Stimulated activated CD8-positive, alpha-beta memory T cell treated with anti-CD3 and anti-CD28 coated beads, Interleukin-12 subunit alpha, Interleukin-12 subunit beta, amount 100 ng/mL, for 24 hours (primary cell): ENCODE measurements around the gene FMO5.
"Not testable (repeated sequence)": the region's sequence is repeated elsewhere in the genome, so short reads cannot be mapped to it uniquely, and the experiment has no call there.

ENCODE experiments used
- DNase-seq: peaks from one replicate; pipeline ENCODE4 v3.0.0-alpha.2; 2020; ENCODE audit errors: extremely low read depth

FMO5 gene

DNA sequence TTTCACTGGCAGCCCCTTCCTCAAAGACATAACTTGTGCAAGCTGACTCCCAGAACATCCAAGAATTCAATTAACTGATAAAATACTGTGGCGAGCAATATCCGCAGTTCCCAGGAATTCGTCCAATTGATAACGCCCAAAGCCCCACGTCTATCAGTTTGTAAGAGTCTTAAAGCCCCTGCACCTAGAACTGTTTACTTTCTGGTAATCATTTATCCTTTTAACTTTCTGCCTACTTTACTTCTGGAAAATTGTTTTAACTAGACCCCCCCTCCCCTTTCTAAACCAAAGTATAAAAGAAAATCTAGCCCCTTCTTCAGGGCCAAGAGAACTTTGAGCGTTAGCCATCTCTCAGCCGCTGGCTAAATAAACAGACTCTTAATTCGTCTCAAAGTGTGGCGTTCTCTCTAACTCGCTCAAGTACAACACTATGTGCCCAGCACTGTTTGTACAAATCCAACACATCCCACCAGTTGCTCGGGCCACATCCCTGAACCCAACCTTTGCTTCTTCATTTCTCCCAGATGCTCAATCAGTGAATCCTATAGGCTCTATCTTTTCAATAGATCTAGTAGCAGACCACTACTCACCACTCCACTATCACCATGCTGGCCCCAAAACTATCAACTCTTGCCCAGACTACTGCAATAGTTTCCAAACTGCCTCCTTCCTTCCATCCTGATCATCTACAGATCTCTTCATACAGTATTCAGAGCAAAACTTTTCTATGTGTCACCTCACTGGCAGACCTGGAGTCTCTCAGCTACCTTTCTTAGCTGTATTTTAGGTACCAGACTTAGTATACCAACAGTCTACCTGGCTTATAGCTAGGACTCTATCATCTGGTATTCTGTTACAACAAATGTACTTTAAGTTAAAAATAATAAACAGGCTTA is 14.0 kb upstream of the FMO5 start:
- no peak for DNase-seq

DNA sequence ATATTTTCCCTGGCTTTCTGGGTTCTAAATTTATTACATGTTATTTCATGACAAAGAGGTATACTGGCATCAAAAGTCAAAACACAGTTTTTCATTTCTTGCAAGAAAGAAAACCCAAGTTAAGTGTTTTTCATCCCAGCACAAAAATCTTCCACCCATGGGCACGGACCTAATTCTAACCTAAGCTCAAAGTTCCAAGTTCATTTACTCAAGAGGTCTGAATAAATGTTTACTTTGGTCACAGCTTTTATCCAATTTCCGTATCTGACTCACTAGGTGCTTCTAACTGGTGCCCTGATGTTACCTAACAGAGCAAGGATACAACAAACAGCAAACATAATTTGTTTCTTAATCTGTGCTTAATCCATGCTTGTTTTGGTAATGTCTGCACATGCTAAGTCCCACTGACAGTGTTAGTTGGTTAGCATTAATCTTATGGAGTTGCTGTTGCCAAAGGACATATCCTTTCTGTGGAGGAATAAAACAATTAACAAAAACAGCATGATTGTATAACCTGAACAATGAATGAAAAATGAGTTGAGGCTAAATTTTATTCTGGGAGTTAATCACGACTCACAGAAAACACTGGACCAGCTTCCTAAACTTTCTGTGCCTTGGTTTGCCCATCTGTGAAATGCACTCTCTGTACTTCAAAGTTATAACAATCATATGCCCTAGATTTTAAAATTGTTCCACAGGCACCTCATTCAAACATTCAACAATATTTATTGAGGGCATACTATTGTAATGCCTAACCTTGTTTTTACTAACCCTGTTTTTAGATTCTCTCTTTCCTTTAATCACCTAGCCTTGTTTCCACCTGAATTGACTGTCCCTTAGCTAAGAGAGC is 13.1 kb upstream of the FMO5 start:
- DNase-seq, result no peak

DNA sequence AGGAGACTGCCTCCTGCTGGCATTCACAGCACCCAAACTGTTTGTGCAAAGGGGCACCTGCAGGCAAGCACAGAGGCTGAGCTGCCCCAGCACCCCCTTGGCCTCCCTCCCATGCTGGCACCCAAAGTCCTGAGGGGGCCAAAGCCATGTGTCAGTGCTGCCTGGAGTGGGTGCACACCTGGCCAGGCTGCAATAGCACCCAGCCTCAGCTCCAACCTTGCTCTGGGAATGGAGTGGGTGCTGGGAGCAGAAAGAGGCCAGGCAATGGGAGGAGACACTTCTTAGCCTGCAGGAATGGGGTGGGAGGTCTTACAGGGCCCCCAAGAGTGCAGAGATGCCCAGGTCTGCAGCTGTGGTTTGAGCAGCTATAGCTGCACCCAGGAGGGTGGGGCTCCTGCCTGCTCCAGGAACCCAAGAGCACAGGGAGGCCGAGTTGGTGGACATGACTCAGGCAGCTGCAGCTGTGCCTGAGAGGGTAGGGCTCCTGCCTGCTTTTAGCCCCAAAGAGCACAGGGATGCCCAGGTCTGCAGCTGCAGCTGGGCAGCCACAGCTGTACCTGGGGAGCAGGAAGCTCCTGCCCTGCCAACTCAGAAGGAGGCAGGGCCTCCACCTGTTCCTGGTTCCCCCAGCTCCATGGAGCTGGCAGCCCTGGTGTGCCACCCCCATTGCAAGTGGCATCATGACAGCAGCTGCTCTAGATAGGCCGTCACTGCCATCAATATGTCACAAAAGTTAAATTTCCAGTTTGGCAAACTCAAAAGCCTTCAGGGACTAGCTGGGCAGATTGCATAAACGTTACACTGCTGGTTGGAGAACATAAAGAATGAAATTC is 12.0 kb upstream of the FMO5 start:
- no peak for DNase-seq

DNA sequence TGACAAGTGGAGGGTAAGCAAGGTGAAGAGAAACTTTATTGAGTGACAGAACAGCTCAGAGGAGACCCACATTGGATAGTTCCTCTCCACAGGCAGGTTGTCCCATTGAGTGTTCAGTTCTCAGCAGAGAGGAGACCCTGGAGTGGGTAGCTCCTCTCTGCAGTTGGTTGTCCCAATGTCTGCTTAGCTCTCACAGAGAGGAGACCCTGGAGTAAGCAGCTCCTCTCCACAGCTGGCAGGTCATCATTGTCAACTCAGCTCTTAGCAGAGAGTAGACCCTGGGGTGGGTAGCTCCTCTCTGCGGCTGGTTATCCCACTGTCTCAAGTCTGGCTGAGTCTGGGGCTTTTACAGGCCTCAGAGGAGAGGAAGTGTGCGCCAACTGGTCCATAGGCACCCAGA is 11.3 kb upstream of the FMO5 start:
- no peak for DNase-seq

DNA sequence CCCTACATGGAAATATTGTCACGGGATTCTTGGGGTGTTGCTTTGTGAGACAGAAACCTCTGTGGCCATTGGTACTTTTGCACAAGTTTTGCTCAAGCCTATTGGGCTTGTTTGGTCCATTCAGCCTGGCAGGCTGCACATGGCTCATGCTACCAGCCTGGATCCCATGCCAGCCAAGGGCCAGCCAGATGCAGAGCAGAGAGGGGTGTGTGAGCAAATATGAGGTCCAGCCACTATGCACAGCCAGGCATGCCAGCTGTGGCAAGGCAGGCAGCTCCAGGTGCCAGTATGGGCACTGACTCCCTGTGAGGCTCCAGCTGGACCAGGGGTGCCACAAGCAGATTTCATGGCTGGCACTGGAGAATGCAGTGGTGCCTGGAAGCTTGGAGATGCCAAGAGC is 10.7 kb upstream of the FMO5 start:
- no peak for DNase-seq

DNA sequence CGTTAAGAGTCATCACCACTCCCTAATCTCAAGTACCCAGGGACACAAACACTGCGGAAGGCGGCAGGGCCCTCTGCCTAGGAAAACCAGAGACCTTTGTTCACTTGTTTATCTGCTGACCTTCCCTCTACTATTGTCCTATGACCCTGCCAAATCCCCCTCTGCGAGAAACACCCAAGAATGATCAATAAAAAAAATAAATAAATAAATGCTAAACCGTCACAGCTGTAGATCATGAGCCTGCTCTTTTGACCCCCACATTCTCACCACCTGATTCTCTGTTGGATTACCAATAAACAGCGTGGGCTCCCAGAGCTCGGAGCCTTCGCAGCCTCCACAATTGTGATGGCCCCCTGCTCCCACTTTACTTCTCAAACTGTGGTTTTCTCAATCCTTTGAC is 8.8 kb upstream of the FMO5 start:
- not testable (repeated sequence) for DNase-seq

DNA sequence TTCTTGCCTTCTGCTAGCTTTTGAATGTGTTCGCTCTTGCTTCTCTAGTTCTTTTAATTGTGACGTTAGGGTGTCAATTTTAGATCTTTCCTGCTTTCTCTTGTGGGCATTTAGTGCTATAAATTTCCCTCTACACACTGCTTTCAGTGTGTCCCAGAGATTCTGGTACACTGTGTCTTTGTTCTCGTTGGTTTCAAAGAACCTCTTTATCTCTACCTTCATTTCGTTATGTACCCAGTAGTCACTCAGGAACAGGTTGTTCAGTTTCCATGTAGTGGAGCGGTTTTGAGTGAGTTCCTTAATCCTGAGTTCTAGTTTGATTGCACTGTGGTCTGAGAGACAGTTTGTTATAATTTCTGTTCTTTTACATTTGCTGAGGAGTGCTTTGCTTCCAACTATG is 5.9 kb upstream of the FMO5 start:
- not testable (repeated sequence) for DNase-seq

DNA sequence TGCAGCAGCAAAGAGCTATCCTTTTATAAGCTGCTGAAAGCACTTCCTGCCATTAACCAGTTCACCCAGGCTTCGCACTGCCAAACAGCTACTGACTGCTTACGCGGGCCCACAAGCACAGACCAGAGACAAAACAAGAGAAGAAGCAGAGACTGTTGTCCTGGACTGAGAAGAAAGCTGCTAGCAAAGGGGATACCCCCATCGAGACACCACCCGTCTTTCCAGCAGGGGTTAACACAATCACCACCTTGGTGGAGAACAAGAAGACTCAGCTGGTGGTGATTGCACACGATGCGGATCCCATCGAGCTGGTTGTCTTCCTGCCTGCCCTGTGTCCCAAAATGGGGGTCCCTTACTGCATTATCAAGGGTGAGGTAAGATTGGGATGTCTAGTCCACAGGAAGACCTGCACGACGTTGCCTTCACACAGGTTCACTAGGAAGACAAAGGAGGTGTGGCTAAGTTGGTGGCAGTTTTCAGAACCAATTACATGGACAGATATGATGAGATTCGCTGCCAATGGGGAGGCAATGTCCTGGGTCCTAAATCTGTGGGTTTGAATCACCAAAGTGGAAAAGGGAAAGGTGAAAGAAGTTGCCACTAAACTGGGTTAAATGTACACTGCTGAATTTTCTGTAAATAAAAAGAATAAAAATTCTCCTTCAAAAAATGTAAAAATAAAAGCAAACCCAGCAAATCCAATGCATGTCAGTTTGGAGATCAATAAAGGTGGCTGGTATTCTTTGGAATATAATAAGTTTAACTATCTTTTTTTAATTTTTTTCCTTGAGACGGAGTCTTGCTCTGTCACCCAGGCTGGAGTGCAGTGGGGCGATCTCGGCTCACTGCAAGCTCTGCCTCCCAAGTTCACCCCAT is 1.2 kb downstream of the FMO5 start:
- no peak for DNase-seq

DNA sequence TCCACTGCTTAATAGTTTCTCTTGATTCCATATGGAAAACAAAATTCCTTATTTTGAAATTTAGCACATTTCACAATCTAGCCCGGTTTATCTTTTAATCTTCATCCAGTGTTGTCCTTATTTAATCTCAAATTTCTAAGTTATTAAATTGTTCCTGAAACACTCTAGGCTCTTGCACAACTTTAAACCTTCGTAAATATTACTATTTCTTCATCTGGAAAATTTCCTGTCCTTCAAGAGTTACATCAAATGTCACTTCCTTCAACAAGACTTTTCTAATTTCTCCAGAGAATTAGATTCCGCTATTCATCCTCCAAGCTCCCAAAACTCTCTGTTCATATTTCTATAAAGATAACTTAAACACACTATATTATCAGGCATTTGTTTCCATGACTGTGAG is 6.5 kb downstream of the FMO5 start:
- no peak for DNase-seq

DNA sequence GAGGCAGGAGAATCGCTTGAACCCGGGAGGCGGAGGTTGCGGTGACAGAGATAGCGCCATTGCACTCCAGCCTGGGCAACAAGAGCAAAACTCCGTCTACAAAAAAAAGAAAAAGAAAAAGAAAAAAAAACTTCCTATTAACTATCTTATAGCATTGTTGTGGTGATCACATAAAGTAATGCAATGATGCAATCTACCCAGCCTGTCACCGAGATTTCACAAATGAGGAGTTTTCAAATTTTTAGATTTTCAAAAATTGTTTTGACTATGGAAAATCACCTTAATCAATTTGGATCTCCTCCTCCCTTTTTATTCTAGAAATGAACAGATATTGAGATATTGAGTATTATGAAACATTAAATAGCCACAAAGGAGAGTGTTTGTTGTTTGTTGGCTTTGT is 8.0 kb downstream of the FMO5 start:
- no peak for DNase-seq

DNA sequence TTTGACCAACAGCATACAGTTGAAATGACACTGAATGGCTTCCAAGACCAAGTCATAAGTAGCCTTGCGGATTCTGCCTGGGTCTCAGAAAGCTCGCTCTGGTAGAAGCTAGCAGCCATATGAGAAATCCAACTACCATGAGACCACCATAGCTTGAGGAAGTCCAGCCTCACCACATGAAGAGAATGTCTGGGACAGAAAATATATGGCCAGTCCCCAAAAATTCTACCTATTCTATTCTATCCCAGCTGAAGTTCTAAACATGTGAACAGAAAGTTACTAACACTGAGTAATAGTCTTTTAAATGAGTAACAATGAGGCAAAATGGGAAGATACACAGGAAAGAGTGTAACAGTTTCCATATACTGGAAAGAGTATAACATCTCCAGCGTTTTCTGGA is 9.0 kb downstream of the FMO5 start:
- DNase-seq, result no peak

DNA sequence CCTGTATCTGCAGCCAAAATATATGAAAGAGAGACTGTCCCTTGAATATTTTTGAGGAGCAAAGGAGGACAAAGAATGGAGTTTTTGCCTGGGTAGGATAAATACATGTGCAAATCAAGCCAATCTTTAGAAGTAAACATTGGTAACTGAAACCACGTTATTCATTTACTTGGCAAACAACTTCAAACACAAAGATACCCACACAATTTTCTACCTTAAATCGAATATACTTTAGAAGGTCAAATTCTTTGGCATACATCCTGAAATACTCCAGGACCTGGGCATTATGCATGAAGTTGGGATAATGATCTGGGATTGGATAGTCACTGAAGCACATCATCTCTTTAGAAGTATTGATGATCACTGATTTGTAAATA is 9.6 kb downstream of the FMO5 start:
- DNase-seq, result no peak

DNA sequence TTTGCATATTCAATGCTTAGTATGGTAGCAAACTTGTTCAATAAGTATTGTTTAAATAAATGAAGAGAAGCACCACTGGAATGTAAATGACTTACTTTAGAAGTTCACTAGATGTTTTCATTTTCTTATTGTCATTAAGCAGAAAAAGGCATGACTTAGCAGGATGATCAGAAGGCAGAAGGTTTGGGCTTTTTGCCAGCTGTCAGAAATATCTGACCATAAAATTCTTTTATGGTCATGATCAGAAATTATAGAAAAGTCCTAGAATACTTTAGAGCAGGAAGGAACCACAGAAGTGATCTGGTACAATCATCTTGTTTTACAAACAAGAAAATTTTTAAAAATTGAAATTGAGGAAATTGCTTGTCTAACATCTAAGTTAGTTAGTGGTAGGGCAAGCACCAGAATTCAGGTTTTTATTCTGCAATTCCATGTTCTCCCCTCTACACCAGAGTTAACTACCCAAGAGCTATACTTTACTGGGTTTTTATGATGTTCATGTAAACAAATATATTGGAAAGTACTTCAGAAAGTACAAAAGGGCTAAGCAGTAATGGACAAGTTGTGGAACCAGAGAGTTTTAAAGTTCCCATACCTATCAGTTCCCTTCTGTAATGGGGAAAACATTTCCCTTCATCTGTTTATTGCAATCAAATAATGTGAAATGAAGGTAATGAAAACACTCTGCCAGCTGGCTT is 10.1 kb downstream of the FMO5 start:
- DNase-seq, result no peak

DNA sequence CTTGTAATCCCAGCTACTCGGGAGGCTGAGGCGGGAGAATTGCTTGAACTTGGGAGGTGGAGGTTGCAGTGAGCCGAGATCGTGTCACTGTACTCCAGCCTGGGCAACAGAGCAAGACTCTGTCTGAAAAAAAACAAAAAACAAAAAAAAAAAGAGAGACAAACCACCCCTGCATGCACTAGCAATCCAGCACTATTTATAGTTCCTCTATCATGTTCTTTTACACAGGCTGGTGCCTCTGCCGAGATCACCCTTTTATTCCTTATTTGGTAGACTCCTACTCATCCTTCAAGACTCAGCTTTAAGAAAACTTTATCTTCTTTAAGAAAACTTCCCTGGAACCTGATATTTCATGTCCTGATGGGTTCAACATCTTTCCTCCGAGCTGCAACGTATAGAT is 10.8 kb downstream of the FMO5 start:
- DNase-seq, result no peak

DNA sequence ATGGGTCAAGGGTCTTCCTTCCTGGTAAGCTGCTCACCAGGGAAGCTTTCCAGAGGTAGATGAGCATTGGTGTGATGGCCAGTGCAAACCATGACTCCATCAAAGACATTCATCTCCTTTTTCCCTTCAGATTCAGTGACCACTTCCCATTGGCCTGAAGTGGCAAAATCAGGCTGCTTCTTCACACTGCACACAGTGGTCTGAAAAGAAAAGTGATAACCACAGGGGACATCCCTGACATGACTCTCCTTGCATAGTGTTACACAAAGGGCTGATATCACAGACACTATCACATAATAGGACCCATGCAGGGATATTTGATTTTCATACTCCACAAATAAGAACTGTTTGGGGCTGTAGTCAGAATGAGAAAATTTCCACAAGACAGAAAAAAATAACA is 11.9 kb downstream of the FMO5 start:
- DNase-seq, result no peak

DNA sequence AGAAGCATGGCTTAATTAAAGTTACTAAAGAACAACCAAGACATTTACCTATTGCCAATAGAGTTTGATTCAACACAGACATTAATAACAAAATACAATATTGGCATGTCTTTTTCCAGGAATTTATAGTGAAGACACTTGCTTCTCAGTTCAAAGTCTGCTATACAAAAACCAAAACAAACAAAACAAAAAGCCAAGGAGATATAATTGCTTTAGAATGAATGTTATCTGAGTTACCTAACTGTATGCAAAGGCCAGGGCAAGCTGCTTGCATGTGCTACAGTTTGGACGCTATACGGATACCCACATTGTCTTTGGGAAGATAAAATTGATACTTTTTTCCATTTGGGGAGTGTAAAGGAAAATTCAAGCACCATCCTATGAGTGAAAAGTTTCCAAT is 13.6 kb downstream of the FMO5 start:
- no peak for DNase-seq

DNA sequence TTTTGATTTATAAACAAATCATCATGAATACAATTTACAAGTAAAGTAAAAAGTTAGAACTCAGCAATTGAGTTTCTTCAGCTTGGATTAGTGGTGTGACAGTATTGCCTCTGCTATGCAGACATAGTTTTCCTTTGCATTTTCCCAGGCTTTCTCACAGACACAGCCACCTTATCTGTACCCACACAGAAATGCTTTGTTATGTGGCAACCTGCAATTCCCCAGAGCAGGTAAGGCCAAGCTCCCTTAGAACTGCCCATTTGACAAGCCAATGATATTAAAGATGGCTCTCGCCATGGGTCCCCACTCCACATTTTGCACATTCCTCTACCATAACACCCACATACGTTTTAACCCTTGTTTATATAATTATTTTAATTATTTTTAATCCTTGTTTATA is 14.2 kb downstream of the FMO5 start:
- DNase-seq, result no peak

DNA sequence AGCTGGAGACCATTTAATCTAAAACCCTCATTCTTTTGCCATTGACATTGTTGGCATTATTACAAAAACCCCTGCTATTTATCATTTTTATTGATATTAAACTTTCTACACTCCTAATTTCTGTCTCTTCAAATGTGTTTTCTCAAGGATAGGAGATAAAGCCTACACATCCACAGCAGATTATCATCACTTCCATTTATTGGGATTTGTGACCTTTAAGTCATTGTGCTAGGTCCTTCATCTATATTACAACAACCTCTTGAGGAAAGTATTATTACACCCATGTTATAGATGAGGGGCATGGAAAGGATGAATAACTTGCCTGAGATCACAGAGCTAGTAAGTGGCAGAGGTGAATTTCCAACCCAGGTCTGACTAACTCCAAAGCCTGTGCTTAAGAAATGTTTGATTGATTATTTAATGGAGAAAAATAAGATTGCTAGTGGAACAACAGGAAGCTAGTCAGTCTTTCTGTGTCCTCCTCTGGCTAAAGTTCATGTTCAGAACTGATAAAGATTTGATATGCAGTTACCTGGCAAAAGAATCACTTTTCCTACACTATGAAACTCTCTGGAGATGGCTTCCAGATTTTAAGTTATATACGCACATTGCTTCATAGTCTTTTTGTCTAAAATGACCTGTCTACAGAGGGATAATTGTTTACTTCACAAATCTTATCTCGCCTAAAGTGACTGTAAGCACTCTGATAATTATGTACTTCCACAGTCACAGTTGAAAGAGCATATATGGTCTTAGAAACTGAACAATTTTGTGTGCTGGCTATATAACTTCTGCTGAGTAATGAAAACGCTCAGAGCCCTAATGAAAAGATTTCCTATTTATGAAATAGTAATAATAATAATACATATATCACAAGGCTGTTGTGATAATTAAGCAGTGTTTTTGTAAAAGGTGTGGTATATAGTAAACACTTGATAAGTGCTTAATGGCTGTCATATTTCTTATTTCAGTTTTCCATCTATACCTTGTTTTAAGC is 15.0 kb downstream of the FMO5 start:
- no peak for DNase-seq

DNA sequence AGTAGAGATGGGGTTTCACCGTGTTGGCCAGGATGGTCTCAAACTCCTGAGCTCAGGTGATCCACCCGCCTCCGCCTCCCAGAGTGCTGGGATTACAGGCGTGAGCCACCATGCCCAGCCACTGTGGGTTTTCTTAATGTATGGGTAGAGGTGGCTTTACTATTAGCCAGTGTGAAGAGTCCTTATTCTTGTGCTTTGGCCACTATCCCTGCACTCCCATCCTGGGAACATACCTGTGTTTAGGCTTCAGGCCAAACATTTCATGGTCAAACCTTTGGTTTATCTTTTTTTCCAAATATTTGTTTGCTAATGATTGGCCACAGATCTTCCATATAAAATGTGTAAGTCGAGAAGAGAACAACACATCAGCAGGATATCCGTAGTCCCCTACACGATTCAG is 16.5 kb downstream of the FMO5 start:
- DNase-seq, result no peak
